Measurements from ENCODE around the gene SBF1. TPM values are rescaled to one million over a fixed set of nuclear protein-coding genes. Genes with fewer than 3 reads are reported as not detected.
"Not testable (repeated sequence)": the region's sequence is repeated elsewhere in the genome, so short reads cannot be mapped to it uniquely, and the experiment has no call there.

The SBF1 gene
- total RNA-seq, 1 donor from 2014 or later = 96.5 TPM

- H3K36me3 Mint-ChIP-seq (ENCODE audit: insufficient read depth) = peaks cover 8% of the 10 kb centered on the region
- no peak for DNase-seq (ENCODE audit: low spot score, unreplicated experiment)
- H3K4me1 Mint-ChIP-seq (ENCODE audit: low read depth) = no peaks in the 10 kb centered on the region
- TF ChIP-seq, protein P1, sequence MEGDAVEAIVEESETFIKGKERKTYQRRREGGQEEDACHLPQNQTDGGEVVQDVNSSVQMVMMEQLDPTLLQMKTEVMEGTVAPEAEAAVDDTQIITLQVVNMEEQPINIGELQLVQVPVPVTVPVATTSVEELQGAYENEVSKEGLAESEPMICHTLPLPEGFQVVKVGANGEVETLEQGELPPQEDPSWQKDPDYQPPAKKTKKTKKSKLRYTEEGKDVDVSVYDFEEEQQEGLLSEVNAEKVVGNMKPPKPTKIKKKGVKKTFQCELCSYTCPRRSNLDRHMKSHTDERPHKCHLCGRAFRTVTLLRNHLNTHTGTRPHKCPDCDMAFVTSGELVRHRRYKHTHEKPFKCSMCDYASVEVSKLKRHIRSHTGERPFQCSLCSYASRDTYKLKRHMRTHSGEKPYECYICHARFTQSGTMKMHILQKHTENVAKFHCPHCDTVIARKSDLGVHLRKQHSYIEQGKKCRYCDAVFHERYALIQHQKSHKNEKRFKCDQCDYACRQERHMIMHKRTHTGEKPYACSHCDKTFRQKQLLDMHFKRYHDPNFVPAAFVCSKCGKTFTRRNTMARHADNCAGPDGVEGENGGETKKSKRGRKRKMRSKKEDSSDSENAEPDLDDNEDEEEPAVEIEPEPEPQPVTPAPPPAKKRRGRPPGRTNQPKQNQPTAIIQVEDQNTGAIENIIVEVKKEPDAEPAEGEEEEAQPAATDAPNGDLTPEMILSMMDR (IDR thresholded peaks at IDR 0.05; ENCODE audit: unreplicated experiment) = no peak
- no peak overlapping the region for H3K27ac Mint-ChIP-seq
- H3K27me3 Mint-ChIP-seq = no peaks in the 10 kb centered on the region
- no peaks in the 10 kb centered on the region for H3K9me3 Mint-ChIP-seq (ENCODE audit: low read depth)
- no peak overlapping the region for H3K4me3 Mint-ChIP-seq (ENCODE audit: low read depth)
These were observed 38.6 kb downstream of the SBF1 start for GRCh38 chr22:50436015-50436830.

GRCh38 chr22:50435291-50436014, 39.4 kb downstream of the SBF1 start:
- Mint-ChIP-seq H3K27ac (no peak overlapping the region), H3K27me3 (no peaks in the 10 kb centered on the region), H3K4me3 (ENCODE audit: low read depth) (no peak overlapping the region), H3K36me3 (ENCODE audit: insufficient read depth) (peaks cover 8% of the 10 kb centered on the region), H3K9me3 (ENCODE audit: low read depth) (no peaks in the 10 kb centered on the region), H3K4me1 (ENCODE audit: low read depth) (no peaks in the 10 kb centered on the region)
- TF ChIP-seq, protein P1 (IDR thresholded peaks at IDR 0.05; ENCODE audit: unreplicated experiment) = no peak
- DNase-seq (ENCODE audit: low spot score, unreplicated experiment) = no peak

GRCh38 chr22:50434849-50435248, 40.0 kb downstream of the SBF1 start:
- Mint-ChIP-seq H3K4me1 (ENCODE audit: low read depth) (no peaks in the 10 kb centered on the region), H3K36me3 (ENCODE audit: insufficient read depth) (peaks cover 8% of the 10 kb centered on the region), H3K27me3 (no peaks in the 10 kb centered on the region), H3K9me3 (ENCODE audit: low read depth) (no peaks in the 10 kb centered on the region), H3K27ac (peak overlapping the region; percentile 52), H3K4me3 (ENCODE audit: low read depth) (no peak overlapping the region)
- TF ChIP-seq, protein P1 (IDR thresholded peaks at IDR 0.05; ENCODE audit: unreplicated experiment) = no peak
- no peak for DNase-seq (ENCODE audit: low spot score, unreplicated experiment)

DNA sequence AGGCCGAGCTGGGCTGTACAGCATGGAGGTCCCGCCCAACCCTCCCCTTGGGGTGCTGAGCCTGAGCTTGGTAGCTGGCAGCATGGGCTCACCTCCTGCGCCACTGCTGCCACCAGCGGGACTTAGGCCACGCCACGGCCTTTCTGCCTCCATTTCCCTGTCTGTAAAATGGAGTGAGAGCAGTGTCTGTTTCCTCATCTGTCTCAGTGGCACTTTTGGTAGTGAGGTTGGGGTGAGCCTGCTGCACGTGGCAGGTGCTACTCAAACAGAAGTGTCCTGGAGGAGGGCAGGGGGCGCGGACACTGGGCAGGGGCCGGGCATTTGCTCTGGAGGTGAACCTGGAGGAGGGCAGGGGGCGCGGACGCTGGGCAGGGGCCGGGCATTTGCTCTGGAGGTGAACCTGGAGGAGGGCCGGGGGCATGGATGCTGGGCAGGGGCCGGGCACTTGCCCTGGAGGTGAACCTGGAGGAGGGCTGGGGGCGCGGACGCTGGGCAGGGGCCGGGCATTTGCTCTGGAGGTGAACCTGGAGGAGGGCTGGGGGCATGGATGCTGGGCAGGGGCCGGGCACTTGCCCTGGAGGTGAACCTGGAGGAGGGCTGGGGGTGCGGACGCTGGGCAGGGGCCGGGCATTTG, 41.8 kb downstream of the SBF1 start:
- H3K27ac Mint-ChIP-seq; H3K27me3 Mint-ChIP-seq; H3K4me3 Mint-ChIP-seq (ENCODE audit: low read depth); DNase-seq (ENCODE audit: low spot score, unreplicated experiment); H3K9me3 Mint-ChIP-seq (ENCODE audit: low read depth); H3K4me1 Mint-ChIP-seq (ENCODE audit: low read depth): not testable (repeated sequence)
- peaks cover 19% of the 10 kb centered on the region for H3K36me3 Mint-ChIP-seq (ENCODE audit: insufficient read depth)

DNA sequence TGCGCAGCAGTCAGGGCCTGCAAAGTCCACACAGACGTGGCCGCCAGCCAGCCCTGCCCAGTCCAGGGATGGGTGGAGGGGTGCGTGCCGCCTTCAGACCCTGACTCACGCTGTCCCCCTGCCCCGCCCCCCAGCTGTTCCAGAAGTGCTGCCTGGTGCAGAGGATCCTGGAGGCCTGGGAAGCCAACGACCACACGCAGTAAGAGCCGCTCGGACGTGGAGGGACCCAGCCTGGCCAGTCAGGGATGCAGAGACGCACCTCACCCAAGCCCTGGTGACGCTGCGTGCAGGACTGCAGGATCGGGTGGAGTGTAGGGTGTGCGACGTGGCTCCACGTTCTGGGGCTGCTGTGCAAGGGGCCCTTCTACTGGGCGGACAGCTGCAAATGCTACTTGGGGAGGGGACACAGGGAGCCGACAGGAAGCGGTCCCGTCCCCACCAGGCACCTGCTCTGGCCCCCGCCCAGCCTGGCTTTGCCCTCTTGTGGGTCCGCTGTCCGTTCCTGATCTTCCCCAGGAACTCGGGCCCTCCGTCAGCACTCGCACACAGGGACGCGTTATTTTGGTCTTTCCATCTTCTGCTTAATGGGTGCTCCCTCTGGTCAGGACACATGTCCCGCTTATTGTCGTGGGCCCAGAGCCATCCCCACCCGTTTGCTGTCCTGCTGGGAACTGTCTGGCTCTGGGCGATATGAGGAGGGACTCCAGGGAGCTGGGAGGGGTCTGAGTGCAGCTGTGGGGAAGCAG, 42.5 kb downstream of the SBF1 start:
- Mint-ChIP-seq H3K27me3 (no peaks in the 10 kb centered on the region), H3K9me3 (ENCODE audit: low read depth) (peaks cover 4% of the 10 kb centered on the region), H3K27ac (no peak overlapping the region), H3K4me1 (ENCODE audit: low read depth) (no peaks in the 10 kb centered on the region), H3K4me3 (ENCODE audit: low read depth) (no peak overlapping the region), H3K36me3 (ENCODE audit: insufficient read depth) (peaks cover 19% of the 10 kb centered on the region)
- TF ChIP-seq, protein P1 (IDR thresholded peaks at IDR 0.05; ENCODE audit: unreplicated experiment) = no peak
- DNase-seq (ENCODE audit: low spot score, unreplicated experiment) = no peak

Data from progenitor cell of endocrine pancreas (in vitro differentiated cells).